ENCODE results near the gene FOXB2.

FOXB2 gene

GRCh38 chr9:77021922-77022782 is 2.7 kb downstream of the FOXB2 start:
- Histone ChIP-seq H3K4me3 (ENCODE audit: low read depth, low read length) (no peak overlapping the region), H2BK5ac (ENCODE audit: low read depth, low read length, poor library complexity) (no peak overlapping the region), H4K91ac (ENCODE audit: low read depth, low read length) (no peak overlapping the region), H3K9me3 (ENCODE audit: insufficient read depth, low read depth, low read length) (peaks cover 5% of the 10 kb centered on the region), H3K9ac (ENCODE audit: low read length) (no peak overlapping the region), H3K79me2 (ENCODE audit: control insufficient read depth, insufficient read depth, low read length, poor library complexity) (no peaks in the 10 kb centered on the region), H3K4ac (ENCODE audit: low read depth, low read length) (no peak overlapping the region), H3K23ac (ENCODE audit: low read length) (no peak overlapping the region), H3K4me2 (ENCODE audit: low read length) (no peak overlapping the region), H3K4me1 (ENCODE audit: control insufficient read depth in 1 of 2, insufficient read depth in 2 of 2, low read length in 2 of 2) (peaks cover 8 to 15% of the 10 kb centered on the region in 2 experiments), H2AFZ (ENCODE audit: insufficient read depth, low read length, poor library complexity) (no peak overlapping the region), H4K8ac (ENCODE audit: low read depth, low read length) (no peak overlapping the region), H3K27me3 (ENCODE audit: insufficient read depth, low read length) (peaks cover 69% of the 10 kb centered on the region), H3K18ac (ENCODE audit: low read length) (no peak overlapping the region), H2AK5ac (ENCODE audit: low read length) (no peak overlapping the region), H2BK12ac (ENCODE audit: low read length) (no peak overlapping the region), H3K14ac (ENCODE audit: low read length) (no peak overlapping the region), H3K36me3 (ENCODE audit: control insufficient read depth in 1 of 2, insufficient read depth in 2 of 2, low read length in 2 of 2) (no peaks in the 10 kb centered on the region), H2BK120ac (ENCODE audit: insufficient read depth, low read length, poor library complexity) (no peak overlapping the region), H3K27ac (ENCODE audit: low read depth, low read length) (no peak overlapping the region), H3K79me1 (ENCODE audit: low read length) (no peaks in the 10 kb centered on the region), H4K12ac (ENCODE audit: low read depth, low read length) (no peak overlapping the region)
- DNase-seq = no peak
- whole genome bisulfite sequencing (ENCODE audit: extremely low coverage, insufficient coverage, insufficient read length) = no CpG with 5 or more reads among the region's 37 CpGs

GRCh38 chr9:77022783-77023440 is 3.5 kb downstream of the FOXB2 start:
- Histone ChIP-seq H3K4me3 (ENCODE audit: low read depth, low read length) (no peak overlapping the region), H3K36me3 (ENCODE audit: control insufficient read depth in 1 of 2, insufficient read depth in 2 of 2, low read length in 2 of 2) (no peaks in the 10 kb centered on the region), H3K4ac (ENCODE audit: low read depth, low read length) (no peak overlapping the region), H3K9me3 (ENCODE audit: insufficient read depth, low read depth, low read length) (peaks cover 5% of the 10 kb centered on the region), H3K18ac (ENCODE audit: low read length) (no peak overlapping the region), H3K79me2 (ENCODE audit: control insufficient read depth, insufficient read depth, low read length, poor library complexity) (no peaks in the 10 kb centered on the region), H3K14ac (ENCODE audit: low read length) (no peak overlapping the region), H4K8ac (ENCODE audit: low read depth, low read length) (no peak overlapping the region), H2AFZ (ENCODE audit: insufficient read depth, low read length, poor library complexity) (no peak overlapping the region), H4K91ac (ENCODE audit: low read depth, low read length) (no peak overlapping the region), H3K23ac (ENCODE audit: low read length) (no peak overlapping the region), H3K27ac (ENCODE audit: low read depth, low read length) (no peak overlapping the region), H3K4me1 (ENCODE audit: control insufficient read depth in 1 of 2, insufficient read depth in 2 of 2, low read length in 2 of 2) (peaks cover 8 to 15% of the 10 kb centered on the region in 2 experiments), H2BK5ac (ENCODE audit: low read depth, low read length, poor library complexity) (no peak overlapping the region), H3K79me1 (ENCODE audit: low read length) (no peaks in the 10 kb centered on the region), H2BK120ac (ENCODE audit: insufficient read depth, low read length, poor library complexity) (no peak overlapping the region), H4K12ac (ENCODE audit: low read depth, low read length) (no peak overlapping the region), H2BK12ac (ENCODE audit: low read length) (no peak overlapping the region), H3K27me3 (ENCODE audit: insufficient read depth, low read length) (peaks cover 62% of the 10 kb centered on the region), H3K4me2 (ENCODE audit: low read length) (peak overlapping the region; percentile 15), H2AK5ac (ENCODE audit: low read length) (no peak overlapping the region), H3K9ac (ENCODE audit: low read length) (no peak overlapping the region)
- no CpG with 5 or more reads among the region's 43 CpGs for WGBS (ENCODE audit: extremely low coverage, insufficient coverage, insufficient read length)
- DNase-seq = no peak

- Histone ChIP-seq H3K9ac (ENCODE audit: low read length) (no peak overlapping the region), H3K14ac (ENCODE audit: low read length) (no peak overlapping the region), H3K18ac (ENCODE audit: low read length) (no peak overlapping the region), H3K4me1 (ENCODE audit: control insufficient read depth in 1 of 2, insufficient read depth in 2 of 2, low read length in 2 of 2) (peaks cover 3 to 9% of the 10 kb centered on the region in 2 experiments), H3K79me2 (ENCODE audit: control insufficient read depth, insufficient read depth, low read length, poor library complexity) (no peaks in the 10 kb centered on the region), H3K4ac (ENCODE audit: low read depth, low read length) (no peak overlapping the region), H4K12ac (ENCODE audit: low read depth, low read length) (no peak overlapping the region), H2BK5ac (ENCODE audit: low read depth, low read length, poor library complexity) (no peak overlapping the region), H3K4me2 (ENCODE audit: low read length) (no peak overlapping the region), H3K27ac (ENCODE audit: low read depth, low read length) (no peak overlapping the region), H4K8ac (ENCODE audit: low read depth, low read length) (no peak overlapping the region), H3K27me3 (ENCODE audit: insufficient read depth, low read length) (peaks cover 54% of the 10 kb centered on the region), H3K23ac (ENCODE audit: low read length) (no peak overlapping the region), H3K36me3 (ENCODE audit: control insufficient read depth in 1 of 2, insufficient read depth in 2 of 2, low read length in 2 of 2) (no peaks in the 10 kb centered on the region), H4K91ac (ENCODE audit: low read depth, low read length) (no peak overlapping the region), H2AFZ (ENCODE audit: insufficient read depth, low read length, poor library complexity) (no peak overlapping the region), H3K79me1 (ENCODE audit: low read length) (no peaks in the 10 kb centered on the region), H2BK120ac (ENCODE audit: insufficient read depth, low read length, poor library complexity) (no peak overlapping the region), H3K4me3 (ENCODE audit: low read depth, low read length) (no peak overlapping the region), H3K9me3 (ENCODE audit: insufficient read depth, low read depth, low read length) (peaks cover 5% of the 10 kb centered on the region), H2AK5ac (ENCODE audit: low read length) (no peak overlapping the region), H2BK12ac (ENCODE audit: low read length) (no peak overlapping the region)
- DNase-seq = no peak
- no CpG with 5 or more reads among the region's 10 CpGs for WGBS (ENCODE audit: extremely low coverage, insufficient coverage, insufficient read length)
These were observed 4.3 kb downstream of the FOXB2 start for GRCh38 chr9:77023726-77024125.

- DNase-seq = peak in 1 of 2 donors; percentile 28
- Histone ChIP-seq H4K91ac (ENCODE audit: low read depth, low read length) (no peak overlapping the region), H3K4me1 (ENCODE audit: control insufficient read depth in 1 of 2, insufficient read depth in 2 of 2, low read length in 2 of 2) (peaks cover 3 to 6% of the 10 kb centered on the region in 2 experiments), H3K79me1 (ENCODE audit: low read length) (no peaks in the 10 kb centered on the region), H2BK12ac (ENCODE audit: low read length) (no peak overlapping the region), H3K14ac (ENCODE audit: low read length) (no peak overlapping the region), H3K18ac (ENCODE audit: low read length) (no peak overlapping the region), H3K4me3 (ENCODE audit: low read depth, low read length) (no peak overlapping the region), H2AK5ac (ENCODE audit: low read length) (no peak overlapping the region), H2BK120ac (ENCODE audit: insufficient read depth, low read length, poor library complexity) (no peak overlapping the region), H3K23ac (ENCODE audit: low read length) (no peak overlapping the region), H3K79me2 (ENCODE audit: control insufficient read depth, insufficient read depth, low read length, poor library complexity) (no peaks in the 10 kb centered on the region), H3K36me3 (ENCODE audit: control insufficient read depth in 1 of 2, insufficient read depth in 2 of 2, low read length in 2 of 2) (no peaks in the 10 kb centered on the region), H3K27ac (ENCODE audit: low read depth, low read length) (no peak overlapping the region), H3K4ac (ENCODE audit: low read depth, low read length) (no peak overlapping the region), H4K8ac (ENCODE audit: low read depth, low read length) (no peak overlapping the region), H3K27me3 (ENCODE audit: insufficient read depth, low read length) (peaks cover 41% of the 10 kb centered on the region), H3K9ac (ENCODE audit: low read length) (no peak overlapping the region), H3K4me2 (ENCODE audit: low read length) (no peak overlapping the region), H3K9me3 (ENCODE audit: insufficient read depth, low read depth, low read length) (peaks cover 3% of the 10 kb centered on the region), H2AFZ (ENCODE audit: insufficient read depth, low read length, poor library complexity) (no peak overlapping the region), H4K12ac (ENCODE audit: low read depth, low read length) (no peak overlapping the region), H2BK5ac (ENCODE audit: low read depth, low read length, poor library complexity) (no peak overlapping the region)
- WGBS (ENCODE audit: extremely low coverage, insufficient coverage, insufficient read length) = no CpG with 5 or more reads among the region's 3 CpGs
These were observed 5.5 kb downstream of the FOXB2 start for GRCh38 chr9:77024776-77025545.

All from trophoblast cell (in vitro differentiated cells and primary cell).